Tongue (tissue), 2 donors: ENCODE results near the gene ITGB1BP1. TPM values are rescaled to one million over a fixed set of nuclear protein-coding genes. Genes with fewer than 3 reads are reported as not detected.

Experiments
- DNase-seq: peaks from one replicate; pipeline ENCODE4 v3.0.0-alpha.2; 2015
- total RNA-seq: library from RNA; depleted of rRNA; stranded (reverse); fragments of >200 nt; gene quantifications from one replicate; pipeline ENCODE4 v1.2.3, GENCODE V29; 2014

The ITGB1BP1 gene
- total RNA-seq, 1 donor from 2014 or later, result 34.9 TPM

DNA sequence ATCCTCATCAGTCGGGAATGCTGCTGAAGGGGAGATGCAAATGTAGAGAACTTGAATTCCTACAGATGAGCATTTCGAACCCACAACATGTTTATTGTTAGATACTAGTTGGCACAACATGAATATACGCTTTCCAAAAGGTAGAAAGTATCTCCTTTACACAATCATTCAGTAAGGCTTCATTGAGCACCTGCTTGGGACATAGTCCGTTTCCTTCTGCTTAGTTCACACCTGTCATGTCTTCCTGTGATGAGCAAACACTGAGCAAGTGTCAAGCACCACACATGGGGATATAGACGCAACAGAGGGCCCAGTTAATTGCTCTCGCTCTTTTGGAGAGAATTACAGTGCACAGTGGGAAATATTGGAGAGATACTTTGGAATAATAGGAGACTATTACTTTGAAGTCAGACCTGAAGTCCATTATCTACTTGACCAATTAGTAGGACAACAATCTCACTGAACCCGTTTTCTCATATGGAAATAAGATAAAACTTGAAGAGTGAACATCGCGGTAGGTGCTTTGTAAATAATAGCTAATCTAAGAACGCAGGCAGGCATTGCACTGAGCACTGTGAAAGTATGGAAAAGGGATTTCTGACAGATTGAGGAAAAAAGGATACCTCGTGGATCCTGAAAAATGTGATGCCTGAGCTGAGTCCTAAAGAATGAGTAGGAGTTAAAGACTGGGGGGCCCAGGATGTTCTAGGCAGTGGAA lies 1.3 kb upstream of the ITGB1BP1 start:
- no peak for DNase-seq

DNA sequence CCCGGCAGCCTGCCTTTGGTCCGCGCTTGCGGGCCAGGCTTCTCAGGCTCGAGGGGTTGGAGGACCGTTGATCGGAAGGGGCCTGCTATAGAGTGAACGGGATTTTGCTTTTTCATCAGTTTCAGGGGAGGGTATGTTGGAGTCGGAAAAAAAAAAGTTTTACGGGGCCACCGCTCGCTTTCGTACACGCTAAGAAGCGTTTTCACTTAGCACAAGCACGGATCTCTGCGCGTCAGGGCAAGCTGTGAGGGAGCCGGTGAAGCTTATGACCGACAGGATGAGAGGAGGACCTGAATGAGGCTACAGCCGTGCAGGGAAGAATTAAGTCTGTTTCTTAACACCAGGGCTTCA lies 569 bp upstream of the ITGB1BP1 start:
- DNase-seq, result peak; percentile 45

DNA sequence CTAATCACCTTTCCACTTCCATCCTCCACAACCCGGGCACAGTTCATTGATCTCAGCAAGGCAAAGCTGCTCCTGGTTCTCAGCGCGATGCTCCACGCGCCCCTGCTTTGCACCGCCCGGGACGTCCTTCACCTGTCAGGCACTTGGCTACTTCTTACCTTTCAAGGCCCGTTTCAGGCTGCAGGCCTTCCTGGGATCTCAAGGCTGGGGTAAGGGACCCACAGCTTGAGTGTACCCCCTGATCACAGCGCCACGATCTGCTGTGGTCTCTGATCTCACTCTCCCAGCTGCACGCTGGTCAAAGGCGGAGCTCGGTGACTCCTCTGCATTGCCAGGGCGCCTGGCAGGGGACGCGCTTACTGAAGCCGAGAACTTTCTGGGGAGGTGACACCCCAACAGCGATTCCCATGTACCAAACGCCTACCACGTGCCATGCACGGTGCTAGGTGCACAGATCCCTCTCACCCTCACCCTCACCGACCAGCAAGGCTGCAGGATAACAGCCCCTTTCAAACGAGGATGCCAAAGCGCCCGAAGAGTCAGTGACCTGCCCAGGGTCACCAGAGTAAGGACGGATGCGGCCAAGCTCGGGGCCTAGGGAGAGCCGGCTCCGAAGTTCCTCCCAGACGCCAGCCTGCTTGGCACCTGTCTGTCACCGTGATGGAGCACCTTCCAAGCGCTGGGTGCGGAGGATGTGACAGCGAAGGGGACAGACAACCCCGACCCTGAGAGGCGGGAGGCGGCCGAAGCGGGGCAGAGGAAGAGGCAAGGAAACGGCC lies 818 bp downstream of the ITGB1BP1 start:
- peak; percentile 49 for DNase-seq

DNA sequence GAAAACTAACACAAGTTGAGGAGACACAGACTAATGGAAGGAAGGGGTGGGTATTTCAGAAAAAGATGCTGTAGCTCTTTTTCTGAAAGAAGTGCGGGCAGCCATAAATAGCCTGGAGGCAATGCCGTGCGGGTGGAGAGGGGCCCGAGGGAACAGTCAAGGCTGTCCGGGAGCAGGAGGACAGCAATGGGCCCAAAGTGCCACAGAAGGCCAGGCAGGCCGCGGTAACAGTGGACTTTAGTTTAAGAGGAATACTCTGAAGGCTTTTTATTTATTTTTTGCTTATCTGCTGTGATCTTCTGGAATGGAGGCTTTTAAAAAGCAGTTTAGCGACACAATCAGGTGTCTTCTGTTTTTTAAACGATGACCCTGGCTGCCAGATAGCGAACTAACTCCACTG lies 2.8 kb downstream of the ITGB1BP1 start:
- no peak for DNase-seq

DNA sequence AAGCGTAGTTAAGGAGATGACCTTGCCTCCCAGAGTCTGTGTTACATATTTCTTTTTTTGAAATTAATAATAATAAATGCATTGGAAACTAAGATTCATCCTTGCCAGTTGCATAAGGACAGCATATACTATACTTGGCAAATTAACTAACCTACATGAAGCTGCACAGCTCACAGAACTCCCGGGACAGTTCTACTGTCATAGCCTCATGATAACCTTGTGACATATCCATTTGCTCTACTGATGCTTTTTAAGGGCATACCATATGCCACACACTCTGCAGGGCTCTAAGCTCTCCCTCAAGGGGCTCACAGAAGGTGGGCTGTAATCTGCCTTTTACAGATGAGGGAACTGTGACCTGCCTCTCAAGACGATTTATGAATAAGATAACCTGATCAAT lies 3.8 kb downstream of the ITGB1BP1 start:
- DNase-seq, result no peak

DNA sequence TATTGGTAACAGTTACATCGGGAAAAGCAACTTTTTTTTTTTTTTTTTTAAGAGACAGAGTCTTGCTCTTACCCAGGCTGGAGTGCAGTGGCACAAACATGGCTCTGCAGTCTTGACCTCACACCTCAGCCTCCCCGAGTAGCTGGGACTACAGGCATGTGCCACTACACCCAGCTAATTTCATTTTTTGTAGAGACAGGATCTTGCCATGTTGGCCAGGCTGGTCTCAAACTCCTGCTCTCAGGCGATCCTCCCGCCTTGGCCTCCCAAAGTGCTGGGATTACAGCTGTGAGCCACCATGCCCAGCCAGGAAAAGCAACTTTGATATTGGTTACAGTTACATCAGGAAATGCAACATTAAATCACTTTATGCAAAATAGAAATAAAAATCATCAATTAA lies 4.6 kb downstream of the ITGB1BP1 start:
- DNase-seq, result no peak

DNA sequence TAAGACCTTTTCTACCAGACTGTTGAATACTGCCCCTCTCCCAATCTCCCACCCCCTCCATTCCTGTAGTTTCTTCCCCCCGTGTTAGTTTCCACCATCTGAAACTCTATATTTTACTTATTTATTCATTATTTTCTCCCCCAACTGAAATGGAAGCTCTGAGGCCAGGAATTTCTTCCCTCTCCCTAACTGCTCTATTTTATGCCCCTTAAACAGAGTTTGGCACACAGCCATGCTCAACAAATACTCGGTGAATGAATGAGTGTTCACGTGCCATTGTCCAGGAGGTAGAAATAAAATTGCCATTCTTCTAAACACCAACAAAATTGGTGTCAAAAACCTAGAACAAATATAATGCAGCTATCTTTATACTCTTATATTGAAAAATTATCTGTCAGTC lies 5.6 kb downstream of the ITGB1BP1 start:
- DNase-seq, result no peak

DNA sequence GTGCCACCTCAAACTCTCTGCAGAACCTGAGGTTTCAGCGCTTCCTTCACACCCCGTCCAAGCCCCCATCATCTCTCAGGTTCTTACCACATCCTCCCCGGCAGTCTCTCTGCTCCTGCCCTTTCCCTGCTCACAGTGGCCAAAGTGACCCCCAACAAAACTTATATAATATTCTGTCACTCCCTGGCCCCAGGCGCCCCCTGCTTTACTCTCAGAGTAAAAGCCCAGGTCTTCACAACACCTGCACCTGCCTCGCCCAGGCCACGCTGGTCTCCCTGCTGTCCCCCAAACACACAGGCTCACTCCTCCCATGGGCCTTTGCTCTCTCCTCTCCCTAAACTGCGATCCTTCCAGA lies 6.4 kb downstream of the ITGB1BP1 start:
- no peak for DNase-seq

DNA sequence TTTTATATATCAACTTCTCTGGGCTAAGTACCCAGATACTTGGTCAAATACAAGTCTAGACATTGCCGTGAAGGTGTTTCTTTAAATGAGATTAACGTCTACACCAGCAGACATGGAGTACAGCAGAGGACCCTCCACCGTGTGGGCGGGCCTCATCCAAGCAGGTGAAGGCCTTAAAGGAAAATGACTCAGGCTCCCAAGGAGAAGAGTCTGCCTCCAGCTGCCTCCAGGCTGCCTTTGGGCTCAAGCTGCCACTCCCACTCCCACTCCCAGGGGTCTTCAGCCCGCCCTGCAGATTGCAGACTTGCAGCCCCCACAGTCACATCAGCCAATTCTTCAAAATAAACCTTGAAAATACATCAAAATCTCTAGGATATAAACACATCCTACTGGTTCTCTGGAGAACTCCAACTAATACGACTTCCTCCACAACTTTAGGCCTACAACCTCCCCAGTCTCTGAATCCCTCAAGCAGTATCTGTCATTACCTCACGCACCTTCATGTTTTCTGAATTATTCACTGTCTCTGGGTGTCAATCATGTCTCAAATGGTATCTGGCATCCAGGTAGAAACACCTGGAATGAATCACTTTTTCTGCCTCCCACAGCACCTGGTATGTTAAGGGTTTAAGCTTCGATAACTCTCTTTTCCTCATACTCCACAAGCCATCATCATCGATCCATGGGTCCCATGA lies 6.9 kb downstream of the ITGB1BP1 start:
- no peak for DNase-seq

DNA sequence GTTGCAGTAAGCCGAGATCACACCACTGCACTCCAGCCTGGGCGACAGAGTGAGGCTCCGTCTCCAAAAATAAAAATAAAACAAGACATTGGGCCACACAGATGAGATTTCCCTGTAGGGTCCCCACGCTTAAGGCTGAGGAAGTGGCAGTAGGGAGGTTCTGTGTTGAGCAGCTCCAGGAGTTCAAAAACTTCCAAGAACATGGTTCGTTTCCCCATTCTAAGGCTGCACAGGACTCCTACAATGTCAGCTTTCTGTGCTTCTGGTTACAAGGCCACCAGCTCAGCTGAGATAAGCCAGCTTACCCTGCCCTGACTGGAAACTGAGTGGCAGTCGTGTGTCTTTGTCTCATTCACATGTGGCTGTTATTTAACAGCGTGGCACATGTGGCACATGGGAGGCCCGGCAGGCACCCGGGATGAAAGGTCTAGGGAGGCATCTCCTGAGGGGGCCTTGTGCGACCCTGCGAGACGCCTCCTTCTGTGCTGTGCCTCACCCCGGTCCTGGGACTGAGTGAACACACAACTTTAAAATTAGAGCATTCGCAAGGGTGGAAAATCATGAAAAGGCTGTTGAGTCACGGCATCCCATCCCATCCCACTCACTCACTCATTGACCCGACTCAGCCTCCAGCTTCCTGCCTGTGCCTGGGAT lies 7.7 kb downstream of the ITGB1BP1 start:
- no peak for DNase-seq

DNA sequence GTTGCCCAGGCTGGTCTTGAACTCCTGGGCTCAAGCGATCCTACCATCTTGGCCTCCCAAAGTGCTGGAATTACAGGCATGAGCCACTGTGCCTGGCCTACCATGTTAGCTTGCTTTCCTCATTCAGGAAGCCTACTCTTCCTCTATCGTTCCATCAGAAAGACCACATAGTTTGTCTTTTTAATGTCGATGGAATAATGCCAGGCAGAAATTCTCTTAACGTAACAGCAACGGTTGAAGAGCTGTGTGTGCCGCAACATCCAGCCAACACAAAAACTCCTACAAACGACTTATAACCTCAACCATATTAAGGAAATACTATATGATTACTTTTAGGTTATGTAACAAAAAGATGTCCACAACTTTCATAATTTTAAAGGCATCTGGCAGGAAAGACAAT lies 10.5 kb downstream of the ITGB1BP1 start:
- DNase-seq, result no peak

DNA sequence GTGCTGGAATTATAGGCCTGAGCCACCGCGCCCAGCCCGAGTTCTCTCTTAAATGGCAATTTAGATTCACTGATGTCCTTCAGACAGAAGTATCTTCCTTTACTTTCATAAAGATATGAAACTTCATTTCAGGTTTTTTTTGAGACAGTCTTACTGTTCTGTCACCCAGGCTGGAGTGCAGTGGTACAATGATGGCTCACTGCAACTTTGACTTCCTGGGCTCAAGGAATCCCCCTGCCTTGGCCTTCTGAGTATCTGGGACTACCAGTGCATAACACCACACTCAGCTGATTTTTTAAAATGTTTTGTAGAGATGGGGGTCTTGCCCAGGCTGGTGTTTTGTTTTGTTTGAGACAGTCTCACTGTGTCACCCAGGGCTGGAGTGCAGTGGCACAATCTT lies 13.2 kb downstream of the ITGB1BP1 start:
- DNase-seq, result no peak

DNA sequence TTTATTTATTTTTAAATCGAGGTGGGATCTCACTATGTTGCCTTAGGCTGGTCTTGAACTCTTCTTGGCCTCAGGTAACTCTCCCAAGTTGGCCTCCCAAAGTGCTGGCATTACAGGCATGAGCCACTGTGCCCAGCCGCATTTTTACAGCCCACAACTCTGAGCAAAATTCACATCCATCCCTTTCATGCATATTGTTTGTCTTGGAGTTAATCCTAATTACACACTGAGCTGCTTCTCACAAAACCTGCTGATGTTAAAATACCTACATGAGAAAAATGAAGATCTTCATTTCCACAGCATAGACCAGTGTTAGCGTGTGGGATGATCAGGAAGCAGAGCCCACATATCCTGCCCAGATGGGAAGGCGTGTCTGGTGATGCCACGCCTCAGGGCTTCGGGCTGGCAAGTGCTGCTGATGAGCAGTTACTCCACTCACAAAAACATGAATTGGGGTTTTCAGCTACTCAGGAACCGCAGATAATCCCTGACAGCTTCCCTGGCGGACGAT lies 14.6 kb downstream of the ITGB1BP1 start:
- DNase-seq, result peak; percentile 43

DNA sequence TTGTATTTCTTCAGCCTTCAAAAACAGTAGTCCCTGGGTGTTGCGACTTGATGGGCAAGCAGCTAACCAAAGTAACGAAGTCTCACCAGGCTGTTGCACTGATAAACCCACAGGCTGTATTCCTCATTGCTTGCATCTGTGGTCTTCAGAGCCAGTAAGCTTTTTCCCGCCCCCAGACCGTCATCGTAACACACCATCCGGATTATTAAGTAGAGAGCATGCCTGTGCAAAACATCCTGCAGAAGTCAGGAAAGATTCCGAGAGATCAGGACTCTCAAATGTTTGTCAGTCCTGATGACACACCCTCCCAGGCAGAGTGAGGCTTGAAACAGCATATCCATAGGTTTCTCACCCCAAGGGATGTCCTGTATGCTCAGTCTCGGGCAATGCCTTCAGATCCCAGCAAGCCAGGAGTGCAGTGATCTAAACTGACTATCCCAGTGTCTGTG lies 15.9 kb downstream of the ITGB1BP1 start:
- DNase-seq, result no peak

DNA sequence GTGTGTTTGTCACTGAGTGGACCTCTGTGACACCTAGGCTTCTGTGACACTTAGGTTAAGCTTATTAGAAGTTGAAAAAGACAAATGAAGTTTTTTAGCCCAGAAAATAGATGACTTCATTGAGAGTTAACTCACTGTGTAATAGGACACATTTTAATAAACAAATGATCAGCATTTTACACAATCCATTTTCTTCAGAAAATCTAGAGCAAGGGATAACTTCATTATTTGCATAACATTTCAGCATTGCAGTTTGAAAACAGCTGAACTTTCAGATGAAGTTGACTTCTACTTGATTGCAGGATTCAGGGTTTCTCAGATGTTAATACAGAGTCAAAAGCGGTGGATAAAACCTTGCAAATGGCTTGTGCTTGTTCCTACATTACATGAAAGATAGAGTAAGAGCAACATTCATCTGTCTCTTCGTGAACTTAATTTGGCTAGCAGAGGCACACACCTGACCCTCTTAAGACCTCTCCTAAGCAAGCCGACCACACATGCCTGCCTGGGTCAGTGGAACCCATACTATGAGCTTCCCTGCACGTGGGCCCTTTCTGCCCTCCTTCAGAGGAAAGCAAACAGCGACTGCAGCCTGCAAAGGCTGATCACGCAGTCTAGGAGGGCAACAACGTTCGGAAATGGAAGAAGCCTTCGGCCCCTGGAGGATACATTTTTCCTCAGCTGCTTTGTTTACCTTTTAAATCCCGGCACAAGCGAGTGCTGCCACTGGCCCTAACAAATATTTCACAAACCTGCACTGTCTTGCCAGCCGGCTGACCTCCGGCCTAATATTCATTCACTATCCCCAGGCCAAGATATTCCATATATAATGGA lies 16.6 kb downstream of the ITGB1BP1 start:
- DNase-seq, result no peak

DNA sequence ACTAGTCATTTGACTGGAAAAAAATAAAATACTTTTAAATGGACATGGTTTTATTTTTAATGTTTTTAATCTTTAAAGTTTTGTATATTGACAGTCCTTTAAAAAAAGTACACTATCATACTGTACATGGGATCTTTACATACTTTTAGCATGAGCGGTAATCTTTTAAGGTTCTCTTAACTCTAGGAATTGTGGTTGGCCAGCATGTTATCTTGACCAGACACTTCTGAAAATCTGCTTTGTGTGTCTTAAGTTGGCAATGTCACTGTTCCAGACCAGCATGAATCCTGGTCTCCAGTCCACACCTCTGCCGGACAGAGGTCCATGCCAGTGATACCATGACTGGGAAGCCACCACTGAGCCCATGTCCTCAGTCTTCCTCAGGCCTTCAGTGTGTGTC lies 17.7 kb downstream of the ITGB1BP1 start:
- DNase-seq, result no peak

DNA sequence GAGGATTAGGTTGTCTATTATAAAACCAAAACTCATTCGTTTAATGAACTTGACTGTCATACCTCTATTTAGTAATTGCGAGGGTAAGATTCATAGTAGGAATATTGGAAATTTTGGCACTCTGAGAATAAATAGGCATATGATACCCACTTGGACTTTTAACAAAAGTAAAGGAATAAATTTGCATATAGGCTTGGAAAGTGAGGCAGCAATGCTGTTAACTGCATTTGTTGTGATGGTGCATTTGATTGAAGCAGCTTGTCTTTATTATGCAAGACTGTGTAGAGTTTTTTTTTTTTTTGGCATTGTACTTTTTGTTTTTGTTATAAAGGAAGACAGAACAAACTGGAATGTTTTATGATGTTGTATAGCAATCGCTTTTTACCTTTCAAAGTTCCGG lies 18.9 kb downstream of the ITGB1BP1 start:
- DNase-seq, result no peak

DNA sequence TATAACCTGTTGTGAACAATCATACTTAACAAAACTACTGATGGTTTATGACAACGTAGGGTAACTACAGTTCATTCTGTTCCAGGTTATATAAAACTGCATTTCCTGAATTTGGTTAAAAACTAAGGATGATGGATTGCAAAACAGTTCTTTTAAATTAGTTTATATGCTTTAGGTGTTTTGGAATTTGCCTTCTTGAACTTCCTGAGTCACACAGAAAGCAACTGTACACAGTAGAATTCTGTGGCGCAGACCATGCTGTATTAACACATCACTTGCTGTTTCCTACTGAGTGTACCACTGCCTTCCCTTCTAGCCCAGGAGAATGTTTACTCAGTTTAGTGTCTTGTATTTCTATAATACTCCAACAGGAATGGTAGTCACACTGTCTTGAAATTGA lies 19.4 kb downstream of the ITGB1BP1 start:
- no peak for DNase-seq

DNA sequence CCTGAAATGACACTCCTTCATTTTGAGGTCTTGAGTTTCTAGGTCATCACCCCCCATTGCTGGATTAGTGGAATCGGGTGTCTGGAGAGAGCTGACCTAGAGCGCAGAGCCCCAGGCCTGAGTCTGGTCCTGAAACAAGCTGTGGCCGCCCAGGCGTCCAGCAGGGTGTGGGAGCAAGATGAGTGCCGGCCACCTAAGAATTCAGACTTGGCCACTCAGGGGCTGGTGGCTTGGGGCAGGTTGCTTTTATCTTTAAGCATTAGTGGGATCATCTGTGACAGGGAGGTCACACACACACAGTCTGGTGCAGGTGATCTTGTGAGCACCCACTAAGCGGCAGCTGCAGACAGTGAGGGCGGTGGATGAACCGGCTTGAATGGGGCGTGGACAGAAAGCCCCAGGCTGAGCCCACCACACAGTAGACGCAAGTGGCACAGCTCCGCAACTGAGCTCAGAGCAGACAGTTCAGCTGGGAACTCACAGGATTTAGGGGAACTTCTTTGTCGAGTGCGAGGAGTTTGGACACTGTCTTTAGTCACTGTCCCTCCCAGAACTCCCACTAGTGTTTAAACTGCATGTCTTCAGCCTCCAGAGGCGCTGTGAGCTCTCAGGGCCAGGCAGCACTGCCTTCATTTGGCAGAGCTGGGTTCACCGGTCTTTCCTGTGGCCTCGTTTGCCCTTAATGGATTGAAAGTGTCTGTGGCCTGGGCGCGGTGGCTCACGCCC lies 21.5 kb downstream of the ITGB1BP1 start:
- no peak for DNase-seq

DNA sequence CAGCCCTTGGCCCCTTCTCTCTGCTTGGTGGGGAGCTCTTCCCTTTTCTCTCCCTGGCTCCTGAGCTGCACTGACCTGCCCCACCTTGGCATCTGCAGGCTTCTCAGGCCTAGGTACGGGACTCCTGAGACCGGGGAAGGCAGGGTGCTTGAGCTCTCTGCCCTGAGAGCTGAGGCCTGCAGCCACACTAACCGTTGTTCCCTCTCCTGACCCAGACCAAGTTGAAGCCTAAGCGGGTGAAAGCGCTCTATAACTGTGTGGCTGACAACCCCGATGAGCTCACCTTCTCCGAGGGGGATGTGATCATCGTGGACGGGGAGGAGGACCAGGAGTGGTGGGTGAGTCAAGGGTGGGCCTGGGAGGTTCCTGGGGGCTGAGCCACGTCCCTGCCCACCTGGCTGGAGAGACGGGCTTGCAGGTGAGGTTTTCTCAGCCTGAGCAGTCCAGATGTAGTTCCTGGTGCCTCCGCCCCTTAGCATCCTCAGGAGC lies 22.2 kb downstream of the ITGB1BP1 start:
- DNase-seq, result no peak
